Measurements from ENCODE around the gene HILPDA. TPM values are rescaled to one million over a fixed set of nuclear protein-coding genes. Genes with fewer than 3 reads are reported as not detected.

Gene HILPDA, protein sequence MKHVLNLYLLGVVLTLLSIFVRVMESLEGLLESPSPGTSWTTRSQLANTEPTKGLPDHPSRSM
- total RNA-seq (2013; cell fraction: nucleolus; rRNA removed): 232 and 244 TPM in 2 replicates
- total RNA-seq (2014; rRNA removed) (15.1 and 16.4 TPM in 2 replicates), total RNA-seq (2014; rRNA removed; fragmentation: Illumina TruSeq; extraction: Trizol) (19.6 and 21.2 TPM in 2 replicates), total RNA-seq (2021) (12.0 and 14.1 TPM in 2 replicates), polyA plus RNA-seq (2011; rRNA removed) (198 and 232 TPM in 2 replicates), polyA plus RNA-seq (2014; fragmentation: Illumina TruSeq; extraction: Trizol) (22.1 and 24.2 TPM in 2 replicates), polyA plus RNA-seq (2014; fragmentation: Nextera tagmentation; extraction: Ambion mirVana) (10 to 100 TPM; 37.4 to 44.0 TPM), polyA plus RNA-seq (2014; rRNA removed) (26.1 and 29.6 TPM in 2 replicates), polyA plus RNA-seq (2016; fragmentation: Nextera tagmentation; extraction: Ambion mirVana) (10 to 100 TPM; 24.5 to 28.4 TPM), polyA minus RNA-seq (2011; rRNA and poly(A)+ RNA removed) (141 and 166 TPM in 2 replicates), Bru-seq, nascent RNA (percentile 98 among the genes with signal in this experiment), BruChase-seq, experiment 1, labeled RNA remaining after a 6-hour chase (percentile 93 among the genes with signal in this experiment), BruChase-seq, experiment 2, labeled RNA remaining after a 2-hour chase (percentile 94 among the genes with signal in this experiment)
- polyA plus RNA-seq (2011; ENCODE audit: low read depth): 22.4 TPM
- 184 and 280 TPM in 2 replicates for polyA plus RNA-seq (2011; cell fraction: cytosol; rRNA removed)
- polyA plus RNA-seq (2011; cell fraction: nucleus; rRNA removed): 85.4 and 130 TPM in 2 replicates
- 26.2 and 86.6 TPM in 2 replicates for polyA plus RNA-seq (2012)
- 42.1 and 54.1 TPM in 2 replicates for polyA minus RNA-seq (2011; cell fraction: cytosol; rRNA and poly(A)+ RNA removed)
- polyA minus RNA-seq (2011; cell fraction: nucleus; rRNA and poly(A)+ RNA removed): 97.8 and 100.0 TPM in 2 replicates
- long read RNA-seq, experiment 1, transcript HILPDA-201 (2 exons, 1,349 nt): major isoform, 14 of 14 reads
- long read RNA-seq, experiment 1, partial matches to known transcripts: 0 of 14 reads
- long read RNA-seq, experiment 1, other reads (novel, unspliced or antisense): 0 of 14 reads
- long read RNA-seq, experiment 2, transcript HILPDA-201 (2 exons, 1,349 nt): major isoform, 37 of 41 reads
- long read RNA-seq, experiment 2, partial matches to known transcripts: 0 of 41 reads
- long read RNA-seq, experiment 2, other reads (novel, unspliced or antisense): 1 of 41 reads

DNA sequence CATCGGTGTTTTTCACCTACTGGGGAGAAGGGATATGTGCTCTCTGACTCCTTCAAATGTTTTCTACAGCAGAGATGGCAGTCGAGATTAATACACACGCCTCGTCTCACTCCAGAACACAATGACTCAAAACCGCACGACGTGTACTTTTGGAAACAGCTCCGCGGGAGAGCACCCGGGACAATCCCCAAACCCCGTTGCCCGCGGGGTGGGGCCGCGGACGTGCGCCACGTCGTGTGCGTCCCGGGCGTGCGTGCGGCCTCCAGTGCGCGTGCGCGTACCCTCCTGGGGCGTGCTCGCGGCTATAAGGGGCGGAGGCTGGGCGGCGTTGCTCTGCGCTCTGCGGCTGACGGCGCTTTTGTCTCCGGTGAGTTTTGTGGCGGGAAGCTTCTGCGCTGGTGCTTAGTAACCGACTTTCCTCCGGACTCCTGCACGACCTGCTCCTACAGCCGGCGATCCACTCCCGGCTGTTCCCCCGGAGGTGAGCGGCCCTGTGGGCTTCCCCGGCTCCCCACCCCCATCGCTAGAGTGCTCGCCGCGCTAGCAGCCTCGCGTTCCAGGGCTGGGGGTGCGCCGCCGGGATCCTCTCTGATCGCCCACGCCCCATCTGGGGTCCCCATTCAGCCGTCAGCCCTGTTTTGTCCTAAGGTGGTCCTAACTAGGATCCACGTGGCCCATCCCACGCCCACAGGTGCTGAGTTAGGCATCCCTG, at the start of gene HILPDA:
Gene HILPDA (plus strand): TSS at position 336 of the 712 bp plus-strand sequence. CDS start 1,391 bp downstream, outside the sequence.
- DNase-seq (ENCODE audit: low read depth, low spot score) (peak; percentile 91), FAIRE-seq (peak; percentile 27), ATAC-seq (peak; percentile 90)
- Histone ChIP-seq H3K27me3 (replicated peaks in 1 of 2; ENCODE audit: control insufficient read depth in 2 of 2, insufficient read depth in 2 of 2, low read length in 1 of 2) (no peaks in the 10 kb centered on the region), H2AFZ (ENCODE audit: control insufficient read depth, low read depth, low read length) (peak within 1 kb of the TSS; percentile 64), H3K36me3 (ENCODE audit: control insufficient read depth in 2 of 2, insufficient read depth in 2 of 2, low read length in 1 of 2) (peaks cover 0 to 4% of the 10 kb centered on the region in 2 experiments; a peak in 1 of 4 replicates), H3K9me3 (replicated peaks; ENCODE audit: control insufficient read depth, insufficient read depth, low read length) (no peaks in the 10 kb centered on the region; the same call in 2 of the 3 replicates), H3K27ac (ENCODE audit: control insufficient read depth, insufficient read depth) (peak within 1 kb of the TSS; percentile 84), H3K9ac (ENCODE audit: control insufficient read depth, insufficient read depth, low read length) (peak within 1 kb of the TSS; percentile 80), H3K4me2 (ENCODE audit: control insufficient read depth, insufficient read depth) (peak within 1 kb of the TSS; percentile 97), H3K4me1 (ENCODE audit: control insufficient read depth, insufficient read depth, low read length) (peaks cover 29% of the 10 kb centered on the region), H3K79me2 (ENCODE audit: control insufficient read depth, insufficient read depth, low read length) (peaks cover 46% of the 10 kb centered on the region), H4K20me1 (ENCODE audit: control insufficient read depth, insufficient read depth) (no peaks in the 10 kb centered on the region), H3K4me3 (peak within 1 kb of the TSS; percentile 78)
- in situ Hi-C loops (cut with MboI): no loop called here
- intact Hi-C loops (cut with micrococcal nuclease; ENCODE audit: unreplicated experiment): loop anchor here (10.0 kb wide), 1 partner anchor 429 kb away; no protein-coding TSS in a partner anchor
- ChIA-PET POLR2A (interaction anchor here (0.6 to 4.8 kb wide), 8 partner anchors 11 to 563 kb away, joined by 3 to 52 read pairs (median 4); partner anchors contain the start of gene RBM28), SMC1A (ENCODE audit: uncharacterized antibody, unreplicated experiment) (interaction anchor here (0.9 to 1.5 kb wide), 9 partner anchors 11 to 108 kb away, joined by 3 to 7 read pairs (median 3); no protein-coding TSS in a partner anchor), CTCF (interaction anchor here (0.8 to 11.3 kb wide), 5 partner anchors 11 to 1385 kb away, joined by 3 to 227 read pairs (median 3); no protein-coding TSS in a partner anchor), RAD21 (ENCODE audit: unreplicated experiment) (interaction anchor here (0.9 to 4.6 kb wide), 10 partner anchors 10 to 507 kb away, joined by 3 to 28 read pairs (median 4); no protein-coding TSS in a partner anchor)
- BruUV-seq (replicated peaks): TSS peak; percentile 55
- WGBS (ENCODE audit: insufficient coverage, insufficient replicate concordance, low lambda C conversion rate, missing lambda C conversion rate): 1% methylated on average over 64 of the region's 64 CpGs
- TF ChIP-seq RELA (IDR thresholded peaks at IDR 0.05; ENCODE audit: borderline replicate concordance, partially characterized antibody) (peak; percentile 77), HDGF (IDR thresholded peaks at IDR 0.05) (no peak; the same call in 1 of the 2 replicates), RAD21 (IDR thresholded peaks at IDR 0.05; ENCODE audit: insufficient read depth, low read depth, low read length) (no peak), IRF4 (IDR thresholded peaks at IDR 0.05; ENCODE audit: low read depth, low read length) (peak; percentile 69), CHD1 (IDR thresholded peaks at IDR 0.05; ENCODE audit: low read depth, low read length) (no peak), NR2C2 (IDR thresholded peaks at IDR 0.05; ENCODE audit: borderline replicate concordance, control insufficient read depth, insufficient read length, low read depth) (no peak), NFXL1 (IDR thresholded peaks at IDR 0.05; ENCODE audit: borderline replicate concordance) (no peak), KLF5 (IDR thresholded peaks at IDR 0.05; ENCODE audit: partially characterized antibody) (no peak), CHD2 (IDR thresholded peaks at IDR 0.05; ENCODE audit: borderline replicate concordance, low read depth, low read length) (no peak; the same call in 1 of the 2 replicates), IKZF2 (IDR thresholded peaks at IDR 0.05) (peak; percentile 83 to 88), NR2F1 (conservative IDR thresholded peaks at IDR 0.05) (peak; percentile 65), TARDBP (IDR thresholded peaks at IDR 0.05; ENCODE audit: borderline replicate concordance) (no peak)
- TF ChIP-seq, protein P1, sequence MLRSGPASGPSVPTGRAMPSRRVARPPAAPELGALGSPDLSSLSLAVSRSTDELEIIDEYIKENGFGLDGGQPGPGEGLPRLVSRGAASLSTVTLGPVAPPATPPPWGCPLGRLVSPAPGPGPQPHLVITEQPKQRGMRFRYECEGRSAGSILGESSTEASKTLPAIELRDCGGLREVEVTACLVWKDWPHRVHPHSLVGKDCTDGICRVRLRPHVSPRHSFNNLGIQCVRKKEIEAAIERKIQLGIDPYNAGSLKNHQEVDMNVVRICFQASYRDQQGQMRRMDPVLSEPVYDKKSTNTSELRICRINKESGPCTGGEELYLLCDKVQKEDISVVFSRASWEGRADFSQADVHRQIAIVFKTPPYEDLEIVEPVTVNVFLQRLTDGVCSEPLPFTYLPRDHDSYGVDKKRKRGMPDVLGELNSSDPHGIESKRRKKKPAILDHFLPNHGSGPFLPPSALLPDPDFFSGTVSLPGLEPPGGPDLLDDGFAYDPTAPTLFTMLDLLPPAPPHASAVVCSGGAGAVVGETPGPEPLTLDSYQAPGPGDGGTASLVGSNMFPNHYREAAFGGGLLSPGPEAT (IDR thresholded peaks at IDR 0.05; ENCODE audit: low read depth): peak; percentile 26; the same call in 1 of the 2 replicates
- TF ChIP-seq, protein P2, sequence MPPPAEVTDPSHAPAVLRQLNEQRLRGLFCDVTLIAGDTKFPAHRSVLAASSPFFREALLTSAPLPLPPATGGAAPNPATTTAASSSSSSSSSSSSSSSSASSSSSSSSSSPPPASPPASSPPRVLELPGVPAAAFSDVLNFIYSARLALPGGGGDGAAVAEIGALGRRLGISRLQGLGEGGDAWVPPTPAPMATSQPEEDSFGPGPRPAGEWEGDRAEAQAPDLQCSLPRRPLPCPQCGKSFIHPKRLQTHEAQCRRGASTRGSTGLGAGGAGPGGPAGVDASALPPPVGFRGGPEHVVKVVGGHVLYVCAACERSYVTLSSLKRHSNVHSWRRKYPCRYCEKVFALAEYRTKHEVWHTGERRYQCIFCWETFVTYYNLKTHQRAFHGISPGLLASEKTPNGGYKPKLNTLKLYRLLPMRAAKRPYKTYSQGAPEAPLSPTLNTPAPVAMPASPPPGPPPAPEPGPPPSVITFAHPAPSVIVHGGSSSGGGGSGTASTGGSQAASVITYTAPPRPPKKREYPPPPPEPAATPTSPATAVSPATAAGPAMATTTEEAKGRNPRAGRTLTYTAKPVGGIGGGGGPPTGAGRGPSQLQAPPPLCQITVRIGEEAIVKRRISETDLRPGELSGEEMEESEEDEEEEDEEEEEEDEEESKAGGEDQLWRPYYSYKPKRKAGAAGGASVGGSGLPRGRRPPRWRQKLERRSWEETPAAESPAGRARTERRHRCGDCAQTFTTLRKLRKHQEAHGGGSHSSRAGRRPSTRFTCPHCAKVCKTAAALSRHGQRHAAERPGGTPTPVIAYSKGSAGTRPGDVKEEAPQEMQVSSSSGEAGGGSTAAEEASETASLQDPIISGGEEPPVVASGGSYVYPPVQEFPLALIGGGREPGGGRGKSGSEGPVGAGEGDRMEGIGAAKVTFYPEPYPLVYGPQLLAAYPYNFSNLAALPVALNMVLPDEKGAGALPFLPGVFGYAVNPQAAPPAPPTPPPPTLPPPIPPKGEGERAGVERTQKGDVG (CRISPR knock-in tag; IDR thresholded peaks at IDR 0.05): no peak

Data from GM12878 (cell line).